GM19025 (cell line): ENCODE results near the gene PPARA.
"Not testable (repeated sequence)": the region's sequence is repeated elsewhere in the genome, so short reads cannot be mapped to it uniquely, and the experiment has no call there.

Experiments
- ATAC-seq: cut with Tn5 transposase; IDR thresholded peaks from one replicate; pipeline ENCODE4 v1.9.1; 2021; ENCODE audit warnings: mild to moderate bottlenecking, low read depth, moderate library complexity; ENCODE audit not compliant: unreplicated experiment

Gene PPARA

DNA sequence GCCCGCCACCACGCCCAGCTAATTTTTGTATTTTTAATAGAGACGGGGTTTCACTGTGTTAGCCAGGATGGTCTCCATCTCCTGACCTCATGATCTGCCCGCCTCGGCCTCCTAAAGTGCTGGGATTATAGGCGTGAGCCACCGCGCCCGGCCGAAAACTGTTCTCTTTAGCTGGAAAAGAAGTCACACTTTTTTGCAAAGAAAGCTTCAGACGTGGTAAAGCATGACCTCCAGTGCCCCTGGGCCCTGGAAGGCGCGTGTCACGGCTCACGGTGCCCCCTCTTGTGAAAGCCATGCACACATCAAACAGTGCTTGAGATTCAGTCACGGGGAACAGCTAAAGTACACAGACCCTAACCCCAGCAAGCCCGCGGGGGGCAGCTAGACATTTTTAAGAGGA, 48.5 kb downstream of the PPARA start:
- not testable (repeated sequence) for ATAC-seq

DNA sequence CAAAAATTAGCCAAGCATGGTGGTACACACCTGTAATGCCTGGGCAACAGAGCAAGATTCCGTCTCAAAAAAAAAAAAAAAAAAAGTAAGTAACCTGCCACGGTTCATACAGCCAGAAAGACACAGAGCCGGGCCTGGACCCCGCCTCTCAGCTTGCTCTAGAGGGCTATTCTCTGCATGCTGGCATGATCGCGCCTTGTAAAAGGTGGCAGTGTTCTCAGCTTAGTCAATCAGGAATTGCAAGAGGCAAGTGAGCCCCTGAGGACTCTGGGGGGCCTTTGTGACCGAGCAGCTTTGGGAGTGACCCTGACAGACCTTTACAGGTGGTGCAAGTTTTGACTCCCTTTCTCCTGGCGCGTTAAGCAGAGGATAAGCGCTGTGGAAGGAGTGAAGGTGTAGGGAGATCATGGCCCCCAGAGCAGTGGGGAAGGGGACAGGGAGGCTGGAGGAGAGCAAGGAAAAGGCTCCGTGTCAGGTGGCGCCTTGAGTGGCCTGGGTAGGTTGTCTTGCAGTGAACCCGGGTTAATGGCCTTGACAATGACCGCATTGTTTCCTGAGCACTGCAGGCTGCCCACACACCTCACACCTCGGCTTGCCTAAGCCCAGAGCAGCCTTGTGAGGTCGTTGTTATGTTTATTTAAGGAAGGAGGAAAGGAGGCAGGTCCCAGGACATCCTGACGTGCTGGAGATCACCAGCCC, 50.9 kb downstream of the PPARA start:
- no peak for ATAC-seq

DNA sequence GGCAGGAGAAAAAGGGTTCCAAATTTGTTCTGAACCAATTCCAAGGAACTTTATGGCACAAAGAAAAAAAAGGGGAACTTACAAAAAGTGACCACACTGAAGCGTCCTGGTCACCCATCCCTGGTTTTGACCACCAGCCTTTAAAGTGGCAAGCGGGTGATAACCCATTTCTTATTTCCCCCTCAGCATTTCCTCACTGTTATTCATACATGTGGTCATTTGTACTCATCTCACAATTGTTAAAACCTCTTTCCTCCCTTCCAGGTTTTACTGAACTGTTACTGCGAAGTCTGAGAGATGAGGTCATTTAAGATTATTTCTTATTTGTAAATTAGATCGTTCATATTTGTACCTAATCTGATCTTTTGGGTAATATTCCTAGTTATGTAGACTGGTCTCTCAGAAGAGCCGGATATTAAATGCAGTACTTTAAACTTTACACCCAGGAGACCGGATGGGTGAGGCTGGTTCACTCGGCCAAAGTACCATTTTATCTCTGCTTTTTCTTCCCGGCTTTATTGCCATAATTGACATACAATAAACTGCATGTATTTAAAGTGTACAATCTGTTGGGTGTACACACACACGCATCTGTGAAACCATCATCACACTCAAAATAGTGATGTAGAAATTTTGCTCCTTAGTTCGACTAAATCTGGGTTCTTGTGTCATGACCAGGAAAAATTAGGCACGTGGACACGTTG, 52.7 kb downstream of the PPARA start:
- no peak for ATAC-seq

DNA sequence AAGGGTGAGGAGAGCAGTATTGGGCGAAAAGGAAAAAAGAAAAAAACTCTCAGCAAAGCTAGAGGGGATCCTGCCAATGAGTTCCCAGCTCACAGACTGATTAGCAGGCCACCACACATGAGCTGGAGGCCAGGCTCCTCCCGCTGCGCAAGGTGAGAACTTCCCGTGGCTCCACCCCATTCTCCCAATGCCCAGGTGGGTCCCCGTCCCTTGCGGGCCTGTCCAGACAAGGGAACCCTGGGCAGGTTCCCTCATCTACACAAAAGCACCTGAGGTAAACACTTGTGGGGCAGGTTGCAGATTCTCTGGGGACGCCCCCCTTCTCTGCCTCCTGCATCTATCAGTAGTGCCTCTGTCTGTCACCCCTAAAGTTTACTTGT, 53.3 kb downstream of the PPARA start:
- no peak for ATAC-seq

DNA sequence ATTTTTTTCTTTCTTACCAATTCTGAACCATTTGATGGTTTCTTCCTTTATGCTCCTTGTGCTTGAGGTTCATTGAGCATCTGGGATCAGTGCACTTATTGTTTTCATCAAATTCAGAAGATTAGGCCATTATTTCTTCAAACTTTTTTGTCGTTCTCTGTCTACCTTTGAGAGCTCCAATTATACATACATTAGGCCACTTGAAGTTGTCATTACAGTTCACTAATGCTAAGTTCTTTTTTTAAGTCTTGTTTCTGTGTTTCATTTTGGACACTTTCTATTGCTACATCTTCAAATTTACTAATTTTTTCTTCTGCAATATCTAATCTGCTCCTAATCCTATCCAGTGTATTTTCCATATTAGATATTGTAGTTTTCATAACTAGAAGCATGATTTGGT, 58.9 kb downstream of the PPARA start:
- no peak for ATAC-seq

DNA sequence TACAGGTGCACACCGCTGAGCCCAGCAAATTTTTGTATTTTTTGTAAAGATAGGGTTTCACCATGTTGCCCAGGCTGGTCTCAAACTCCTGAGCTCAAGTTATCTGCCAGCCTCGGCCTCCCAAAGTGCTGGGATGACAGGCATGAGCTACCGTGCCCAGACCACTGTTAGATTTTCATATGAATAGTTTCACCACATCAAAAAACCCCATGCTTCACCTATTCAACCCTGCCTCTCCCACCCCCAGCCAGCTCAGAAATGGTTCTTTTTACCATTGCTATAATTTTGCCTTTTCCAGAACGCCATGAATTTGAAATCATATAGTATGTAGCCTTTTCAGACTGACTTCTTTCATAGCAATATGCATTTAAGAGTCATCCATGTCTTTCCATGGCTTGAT, 61.9 kb downstream of the PPARA start:
- ATAC-seq, result no peak

DNA sequence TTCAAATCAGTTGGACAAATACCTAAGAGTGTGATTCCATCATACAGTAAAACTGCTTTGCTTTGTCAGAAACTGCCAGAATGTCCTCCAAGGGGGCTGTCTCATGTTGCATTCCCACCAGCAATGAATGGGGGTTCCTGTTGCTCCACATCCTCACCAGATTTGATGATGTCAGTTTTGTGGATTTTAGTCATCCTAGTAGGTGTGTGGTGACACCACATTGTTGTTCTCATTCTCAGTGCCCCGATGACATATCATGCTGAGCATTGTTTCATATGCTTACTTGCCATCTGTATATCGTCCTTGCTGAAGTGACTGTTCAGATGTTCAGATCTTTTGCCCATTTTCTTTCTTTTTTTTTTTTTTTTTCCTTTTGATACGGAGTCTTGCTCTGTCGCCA, 62.7 kb downstream of the PPARA start:
- ATAC-seq, result no peak

DNA sequence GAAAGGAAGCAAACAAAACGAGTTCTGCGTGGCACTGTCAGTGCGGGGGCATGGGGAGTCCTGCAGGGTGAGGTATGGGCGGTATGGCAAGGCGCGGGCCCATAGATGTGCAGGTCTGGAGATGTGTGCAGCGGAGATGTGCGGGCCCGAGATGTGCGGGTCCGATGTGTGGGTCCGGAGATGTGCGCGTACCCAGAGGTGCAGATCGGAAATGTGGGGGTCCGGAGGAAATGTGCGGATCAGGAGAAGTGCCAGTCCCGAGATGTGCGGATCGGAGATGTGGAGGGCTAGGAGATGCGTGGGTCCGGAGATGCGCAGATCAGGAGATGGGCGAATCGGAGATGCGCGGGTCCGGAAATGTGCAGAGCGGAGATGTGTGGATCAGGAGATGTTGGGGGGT, 63.8 kb downstream of the PPARA start:
- no peak for ATAC-seq

DNA sequence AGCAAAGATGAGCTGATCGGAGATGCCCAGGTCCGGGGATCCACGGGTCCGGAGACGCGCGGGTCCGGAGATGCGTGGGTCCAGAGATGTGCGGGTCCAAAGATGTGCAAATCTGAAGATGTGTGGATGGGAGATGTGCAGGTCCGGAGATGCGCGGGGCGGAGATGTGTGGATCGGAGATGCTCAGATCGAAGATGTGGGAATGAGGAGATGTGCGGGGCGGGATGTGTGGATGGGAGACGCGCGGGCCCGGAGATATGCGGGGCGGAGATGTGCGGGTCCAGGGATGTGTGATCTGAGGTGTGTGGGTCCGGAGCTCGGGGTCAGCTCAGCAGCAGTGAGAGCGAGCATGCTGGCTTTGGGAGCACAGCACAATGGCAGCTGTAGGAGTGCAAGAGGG, 64.3 kb downstream of the PPARA start:
- no peak for ATAC-seq

DNA sequence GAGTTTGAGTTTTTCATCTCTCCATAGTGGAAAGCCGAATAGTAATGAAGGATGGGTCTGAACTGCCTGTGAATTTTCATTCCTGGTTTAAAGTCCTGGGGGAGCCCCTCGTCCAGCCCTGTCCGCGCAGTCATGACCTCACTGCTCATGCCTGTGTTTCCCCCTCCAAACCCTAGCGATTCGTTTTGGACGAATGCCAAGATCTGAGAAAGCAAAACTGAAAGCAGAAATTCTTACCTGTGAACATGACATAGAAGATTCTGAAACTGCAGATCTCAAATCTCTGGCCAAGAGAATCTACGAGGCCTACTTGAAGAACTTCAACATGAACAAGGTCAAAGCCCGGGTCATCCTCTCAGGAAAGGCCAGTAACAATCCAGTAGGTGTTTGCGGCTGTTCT, 69.3 kb downstream of the PPARA start:
- no peak for ATAC-seq

DNA sequence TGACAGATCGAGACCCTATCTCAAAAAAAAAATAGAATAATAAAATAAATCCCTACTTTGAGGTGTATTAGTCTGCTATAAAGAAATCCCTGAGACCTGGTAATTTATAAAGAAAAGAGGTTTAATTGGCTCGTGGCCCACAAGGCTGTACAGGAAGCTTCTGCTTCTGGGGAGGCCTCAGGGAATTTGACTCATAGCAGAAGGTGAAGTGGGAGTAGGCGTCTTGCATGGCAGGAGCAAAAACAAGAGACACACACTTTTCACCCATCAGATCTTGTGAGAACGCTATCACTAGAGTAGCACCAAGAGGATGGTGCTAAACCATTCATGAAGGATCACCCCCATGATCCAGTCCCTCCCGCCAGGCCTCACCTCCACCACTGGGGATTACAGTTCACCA, 70.6 kb downstream of the PPARA start:
- no peak for ATAC-seq

DNA sequence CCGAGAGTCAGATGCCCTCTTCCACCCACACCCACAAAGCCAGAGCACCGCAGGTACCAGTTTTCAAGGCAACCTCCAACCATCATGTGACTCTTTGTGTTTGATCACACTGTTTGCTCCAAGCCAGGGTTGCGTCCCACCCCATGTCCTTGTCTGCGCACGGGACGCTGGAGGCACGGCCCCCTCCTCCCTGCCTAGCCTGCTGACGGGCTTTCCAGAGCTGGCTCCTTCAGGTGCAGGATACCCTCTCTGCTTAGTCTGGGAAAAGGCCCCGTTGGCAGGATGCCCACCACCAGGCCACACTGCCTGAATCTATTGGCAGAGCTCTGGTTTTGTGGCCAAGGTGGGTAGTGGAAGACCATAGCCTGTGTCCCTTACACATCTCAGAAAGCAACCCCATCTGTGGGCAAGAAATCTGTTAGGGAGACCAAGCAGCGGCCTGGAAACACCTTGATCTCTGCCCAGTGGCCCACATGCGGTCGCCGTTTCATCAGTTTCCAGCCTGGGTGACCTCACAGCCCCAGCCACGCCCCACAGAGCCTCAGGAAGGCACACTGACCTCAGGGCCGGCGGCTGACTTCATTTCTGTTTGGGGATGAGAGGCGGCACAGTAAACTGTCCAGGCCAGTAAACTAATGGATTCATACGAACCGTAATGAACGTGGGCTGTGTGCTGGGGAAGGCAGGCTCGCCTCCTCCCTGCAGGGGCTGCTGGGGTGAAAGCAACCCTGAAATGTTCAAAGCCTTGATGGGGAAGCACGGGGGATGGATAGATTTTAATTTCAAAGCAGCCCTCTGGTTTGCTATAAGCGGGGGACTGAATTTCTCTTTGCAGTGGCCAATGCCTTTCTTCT, 73.9 kb downstream of the PPARA start:
- ATAC-seq, result no peak

DNA sequence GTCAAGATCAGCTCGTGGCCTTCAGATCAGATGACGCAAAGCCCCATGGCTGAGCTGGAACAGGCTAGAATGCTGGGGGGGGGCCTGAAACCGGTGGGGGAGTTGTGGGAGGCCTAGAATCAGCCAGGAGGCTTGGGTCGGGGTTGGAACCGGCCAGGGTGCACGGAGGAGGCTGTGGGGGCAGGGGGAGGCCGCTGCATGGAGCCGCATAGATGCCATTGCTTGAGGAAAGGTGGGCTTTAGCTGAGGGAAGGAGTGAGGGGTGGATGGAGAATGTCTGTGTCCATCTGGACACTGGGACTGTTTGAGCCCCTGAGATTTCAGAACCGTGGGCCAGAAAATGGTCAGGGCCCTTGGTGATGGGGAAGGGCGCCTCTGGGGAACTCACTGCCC, 74.6 kb downstream of the PPARA start:
- ATAC-seq, result no peak

DNA sequence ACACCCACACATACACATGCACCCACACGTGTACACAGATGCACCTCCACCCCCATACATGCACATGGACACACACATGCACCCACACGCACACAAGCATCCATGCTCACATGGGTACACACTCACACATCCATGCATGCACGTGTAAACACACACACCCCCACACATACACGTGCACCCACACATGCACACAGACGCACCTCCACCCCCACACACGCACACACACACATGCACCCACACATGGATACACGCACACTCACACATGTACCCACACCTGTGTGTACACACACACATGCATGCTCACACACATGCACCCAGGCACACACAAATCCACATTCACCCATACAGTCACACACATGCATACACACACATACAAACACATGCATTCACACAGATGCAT, 75.3 kb downstream of the PPARA start:
- ATAC-seq, result no peak

DNA sequence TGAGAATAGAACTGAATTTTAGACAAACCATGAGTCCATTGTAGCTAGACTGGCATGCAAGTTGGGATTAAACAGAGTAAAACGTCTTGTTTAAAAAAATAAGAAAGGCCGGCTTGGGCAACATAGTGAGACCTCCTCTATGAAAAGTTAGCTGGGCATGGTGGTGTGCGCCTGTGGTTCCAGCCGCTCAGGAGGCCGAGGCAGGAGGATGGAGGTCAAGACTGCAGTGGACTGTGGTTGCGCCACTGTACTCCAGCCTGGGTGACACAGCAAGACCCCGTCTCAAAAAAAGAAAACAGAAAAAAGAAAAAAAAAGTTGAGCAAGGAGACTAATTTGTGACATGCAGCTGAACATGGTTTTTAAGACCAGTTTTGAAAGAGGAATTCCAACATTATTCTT, 76.3 kb downstream of the PPARA start:
- no peak for ATAC-seq

DNA sequence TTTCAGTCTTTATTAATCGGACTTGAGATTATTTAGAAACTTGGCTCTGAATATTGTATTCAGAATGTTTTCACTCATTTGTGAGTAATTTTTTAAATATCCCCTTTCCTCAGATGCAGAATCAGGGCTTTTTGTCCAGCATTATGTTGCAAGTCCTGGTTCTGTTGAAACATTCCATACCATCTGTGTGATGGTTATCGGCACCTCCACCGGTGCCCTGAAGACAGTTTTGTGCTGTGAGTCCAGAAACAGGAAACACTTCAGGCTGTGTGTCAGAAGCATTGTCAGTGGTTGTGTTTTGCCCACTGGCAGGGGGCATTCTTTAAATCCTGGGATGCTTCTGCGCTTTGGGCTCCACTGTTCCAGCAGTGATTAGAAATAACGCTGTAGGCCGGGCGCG, 79.4 kb downstream of the PPARA start:
- ATAC-seq, result no peak

DNA sequence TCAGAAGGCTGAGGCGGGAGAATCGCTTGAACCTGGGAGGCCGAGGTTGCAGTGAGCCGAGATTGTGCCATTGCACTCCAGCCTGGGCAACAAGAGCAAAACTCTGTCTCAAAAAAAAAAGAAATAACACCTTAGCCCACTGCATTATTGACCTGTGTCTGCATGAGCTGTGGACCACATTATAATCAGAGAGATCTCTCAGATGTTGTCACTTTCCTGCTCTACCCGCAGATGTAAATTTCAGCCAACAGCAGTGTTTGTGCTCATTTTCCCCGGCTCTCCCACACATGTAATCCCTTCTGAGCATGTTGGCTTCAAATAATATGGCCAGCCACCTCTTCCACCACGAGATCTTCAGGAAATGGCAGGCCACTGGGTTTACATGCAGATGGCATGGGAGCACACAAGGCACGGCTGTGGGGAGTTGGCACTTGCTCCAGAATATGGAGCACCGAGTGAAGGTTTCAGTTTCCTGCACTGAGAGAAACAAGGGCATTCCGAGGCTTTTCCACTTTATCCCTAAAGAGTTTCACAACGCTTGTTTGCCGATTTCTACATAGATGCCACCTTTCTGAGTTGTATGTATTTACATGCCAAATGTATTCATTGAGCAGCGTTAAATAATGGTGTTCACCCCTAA, 80.1 kb downstream of the PPARA start:
- no peak for ATAC-seq

DNA sequence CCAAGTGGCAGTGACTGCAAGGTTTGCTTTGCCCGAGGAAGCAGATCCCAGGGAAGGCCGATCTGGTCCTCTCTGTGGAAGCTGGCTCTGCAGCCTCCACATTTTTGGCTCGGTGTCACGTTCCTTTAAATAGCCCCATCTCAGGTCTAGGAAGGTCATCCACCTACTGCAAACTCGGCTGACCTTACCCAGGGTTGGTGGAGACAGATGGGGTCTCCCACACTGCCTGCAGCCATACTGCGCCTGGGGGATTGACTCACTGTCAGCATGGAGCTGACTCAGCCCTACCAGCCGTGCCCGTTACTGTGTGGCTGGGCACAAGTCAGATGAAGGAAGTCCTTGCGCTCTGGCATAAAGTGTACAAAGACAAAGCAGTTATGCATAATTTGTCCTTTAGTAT, 82.9 kb downstream of the PPARA start:
- no peak for ATAC-seq

DNA sequence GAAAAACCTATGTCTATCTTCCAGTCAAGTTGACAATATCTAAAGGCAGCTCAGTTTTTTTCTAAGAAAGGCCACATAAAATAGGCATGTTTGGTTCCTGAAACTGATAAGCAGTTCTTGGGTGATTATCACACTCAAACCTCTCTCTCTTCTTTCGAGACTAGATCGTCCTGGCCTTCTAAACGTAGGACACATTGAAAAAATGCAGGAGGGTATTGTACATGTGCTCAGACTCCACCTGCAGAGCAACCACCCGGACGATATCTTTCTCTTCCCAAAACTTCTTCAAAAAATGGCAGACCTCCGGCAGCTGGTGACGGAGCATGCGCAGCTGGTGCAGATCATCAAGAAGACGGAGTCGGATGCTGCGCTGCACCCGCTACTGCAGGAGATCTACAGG, 84.6 kb downstream of the PPARA start:
- no peak for ATAC-seq

DNA sequence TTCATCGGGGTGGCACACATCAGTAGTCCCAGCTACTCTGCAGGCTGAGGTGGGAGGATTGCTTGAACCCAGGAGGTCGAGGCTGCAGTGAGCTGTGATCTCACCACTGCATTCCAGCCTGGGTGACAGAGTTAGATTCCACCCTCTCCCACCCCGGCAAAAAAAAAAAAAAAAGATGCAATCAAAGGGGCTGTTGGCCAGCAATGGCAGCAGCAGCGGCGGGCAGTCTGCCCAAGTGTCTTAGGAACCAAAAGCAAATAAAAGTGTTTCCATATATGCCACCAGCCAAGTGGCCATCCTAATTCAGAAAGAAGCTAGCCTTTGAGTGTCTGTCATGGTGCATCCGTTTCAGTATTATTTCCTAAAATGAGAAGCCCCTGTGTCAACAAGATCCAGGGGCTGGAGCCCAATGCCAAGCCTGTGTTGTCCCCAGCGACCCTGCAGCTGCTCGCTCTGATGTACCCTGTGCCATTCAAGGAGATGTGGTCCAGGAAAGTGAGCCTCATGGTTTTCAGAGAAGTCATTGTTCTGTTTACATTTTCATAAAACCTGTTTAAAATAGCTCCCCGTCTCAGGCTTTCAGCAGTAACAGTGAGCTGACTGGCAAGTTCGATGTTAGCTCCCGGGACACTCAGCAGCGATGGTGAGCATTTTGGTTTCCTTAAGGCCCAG, 87.3 kb downstream of the PPARA start:
- ATAC-seq, result no peak

DNA sequence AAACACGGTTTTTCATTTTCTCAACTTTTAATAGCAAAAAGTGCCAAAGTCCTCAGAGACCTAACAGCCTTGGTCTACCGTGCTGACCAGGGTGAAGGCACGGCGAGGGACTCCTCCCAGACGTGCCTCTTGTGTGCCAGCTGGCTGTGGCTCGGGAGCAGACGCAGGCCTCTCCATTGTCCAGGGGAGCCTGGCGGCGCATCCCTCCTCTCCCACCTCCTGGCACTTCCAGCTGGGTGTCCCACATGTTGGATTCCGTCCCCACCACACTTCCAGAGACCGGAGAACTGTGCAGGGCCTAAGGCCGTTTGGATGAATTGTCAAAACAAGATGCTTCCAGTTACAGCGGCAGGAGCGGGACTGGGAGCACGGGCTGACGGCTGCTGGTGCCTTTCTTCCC, 88.2 kb downstream of the PPARA start:
- no peak for ATAC-seq
